GM12872 (cell line): Measurements from ENCODE around the gene ATG14.

Source experiments
- CTCF ChIP-seq: IDR thresholded peaks from 3 replicates; pipeline ENCODE4 v1.5.1; 2011; ENCODE audit warnings: low read depth, mild to moderate bottlenecking, low read length, moderate library complexity; ENCODE audit not compliant: insufficient read depth

The ATG14 gene, protein sequence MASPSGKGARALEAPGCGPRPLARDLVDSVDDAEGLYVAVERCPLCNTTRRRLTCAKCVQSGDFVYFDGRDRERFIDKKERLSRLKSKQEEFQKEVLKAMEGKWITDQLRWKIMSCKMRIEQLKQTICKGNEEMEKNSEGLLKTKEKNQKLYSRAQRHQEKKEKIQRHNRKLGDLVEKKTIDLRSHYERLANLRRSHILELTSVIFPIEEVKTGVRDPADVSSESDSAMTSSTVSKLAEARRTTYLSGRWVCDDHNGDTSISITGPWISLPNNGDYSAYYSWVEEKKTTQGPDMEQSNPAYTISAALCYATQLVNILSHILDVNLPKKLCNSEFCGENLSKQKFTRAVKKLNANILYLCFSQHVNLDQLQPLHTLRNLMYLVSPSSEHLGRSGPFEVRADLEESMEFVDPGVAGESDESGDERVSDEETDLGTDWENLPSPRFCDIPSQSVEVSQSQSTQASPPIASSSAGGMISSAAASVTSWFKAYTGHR

GRCh38 chr14:55411426-55412389 is at the start of gene ATG14:
Gene ATG14, minus strand, starts transcription at chr14:55411830. Its CDS starts 8 bp downstream, at chr14:55411822.
- TF ChIP-seq CTCF = no peak

DNA sequence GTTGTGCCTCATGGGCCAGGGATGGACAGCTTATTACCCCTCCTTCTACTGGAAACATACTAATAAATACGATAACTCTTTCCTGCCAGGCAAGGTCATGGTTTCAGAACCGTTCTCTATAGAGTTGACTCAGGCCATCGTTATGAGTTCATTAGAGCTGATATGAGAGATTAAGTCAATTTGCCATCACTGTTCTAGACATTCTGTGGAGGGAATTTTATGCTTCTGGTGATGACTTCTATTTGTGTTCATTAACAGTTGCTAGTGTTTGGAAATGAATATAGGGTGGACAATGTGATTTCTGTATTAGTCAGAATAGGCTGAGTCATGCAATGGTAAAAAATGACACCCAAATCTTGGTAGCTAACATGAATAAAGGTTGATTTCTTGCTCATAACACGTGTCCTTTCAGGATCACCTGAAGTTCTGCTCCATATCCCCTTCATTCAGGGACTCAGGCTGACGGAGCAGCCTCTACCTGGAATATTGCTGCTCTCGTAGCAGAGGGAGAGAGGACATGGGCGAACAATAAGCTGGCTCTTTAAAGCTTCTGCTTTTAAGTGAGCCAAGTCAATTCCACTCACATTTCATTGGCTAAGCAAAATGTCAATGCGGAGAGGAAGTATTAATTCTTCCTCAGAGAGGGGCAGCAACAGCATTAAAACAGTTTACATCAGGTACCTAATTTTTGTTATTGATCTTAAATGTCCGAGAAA is 47.3 kb upstream of the ATG14 start:
- TF ChIP-seq CTCF = no peak

DNA sequence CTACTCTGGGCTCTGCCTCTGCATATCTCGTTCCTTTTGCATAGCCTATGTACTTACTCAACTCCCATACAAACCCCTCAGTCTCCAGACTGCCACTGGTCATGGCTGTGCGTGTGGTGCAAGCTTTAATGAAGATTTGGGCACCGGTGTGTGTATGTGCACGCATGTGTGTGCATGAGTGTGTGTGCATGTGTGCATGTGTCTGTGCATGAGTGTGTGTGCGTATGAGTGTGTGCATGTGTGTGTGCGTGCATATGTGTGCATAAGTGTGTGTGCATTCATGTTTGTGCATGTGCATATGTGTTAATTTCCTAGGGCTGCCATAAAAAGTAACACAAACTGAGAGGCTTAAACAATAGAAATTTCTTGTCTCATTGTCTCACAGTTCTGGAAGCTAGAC is 45.9 kb upstream of the ATG14 start:
- no peak for TF ChIP-seq CTCF

- no peak for TF ChIP-seq CTCF
Measured at GRCh38 chr14:55454264-55455002, 42.8 kb upstream of the ATG14 start.

GRCh38 chr14:55451950-55452349 is 40.3 kb upstream of the ATG14 start:
- TF ChIP-seq CTCF = no peak

- TF ChIP-seq CTCF = no peak
Measured at GRCh38 chr14:55451398-55451797, 39.8 kb upstream of the ATG14 start.
